COLO829 (cell line): ENCODE data around the gene CSDE1.

Source experiments
- DNase-seq: peaks from one replicate; pipeline ENCODE4 v3.0.0; 2012; ENCODE audit warnings: low spot score

The CSDE1 gene

DNA sequence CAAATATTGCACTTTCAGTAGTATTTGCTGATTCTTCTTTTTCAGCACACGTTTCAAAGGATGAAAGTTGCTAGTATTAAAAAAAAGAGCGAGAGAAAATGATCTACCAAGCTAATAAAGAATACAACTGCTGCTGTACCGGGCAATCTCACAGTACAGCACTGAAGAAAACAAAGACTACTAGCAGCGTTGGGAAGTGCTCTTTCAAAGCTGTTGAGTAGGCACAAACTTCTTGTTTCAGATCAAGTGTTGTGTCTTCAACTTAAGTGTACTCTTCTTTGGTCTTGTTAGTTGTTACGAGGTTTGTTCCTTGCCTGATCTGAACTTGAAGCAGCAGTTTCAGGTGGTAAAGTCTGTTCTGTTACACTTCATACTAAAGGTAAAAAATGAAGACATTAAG, 7.9 kb downstream of the CSDE1 start:
- DNase-seq, result no peak

DNA sequence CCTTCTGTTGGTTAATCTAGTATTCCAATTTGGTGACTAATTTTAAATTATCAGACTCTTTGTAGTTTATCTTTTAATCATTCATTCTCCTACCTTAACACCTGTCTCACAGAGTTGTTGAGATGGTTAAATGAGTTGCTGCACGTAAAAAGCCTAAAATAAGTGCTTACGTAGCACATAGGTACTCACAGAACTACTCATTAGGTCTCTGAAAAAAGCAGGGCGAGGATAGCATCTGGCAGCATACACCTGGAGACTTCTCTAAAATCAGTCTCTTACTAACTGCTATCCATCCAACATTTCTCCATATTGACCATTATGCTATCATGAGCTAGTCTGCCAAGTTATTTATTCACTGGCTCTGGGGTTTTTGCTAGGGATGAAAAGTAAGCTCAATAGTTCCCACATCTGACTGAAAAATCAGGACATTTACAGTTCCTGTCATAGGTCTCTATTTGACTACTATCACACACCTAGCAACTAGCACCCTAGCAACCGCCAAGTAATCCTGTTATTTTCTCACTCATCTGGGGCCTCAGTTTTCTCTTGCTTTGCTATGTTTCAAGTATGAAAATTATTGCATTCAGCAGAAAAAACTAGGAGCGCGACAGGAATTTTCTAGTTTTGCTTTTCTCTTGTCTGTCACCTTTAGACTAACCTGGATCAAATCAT, 11.2 kb downstream of the CSDE1 start:
- no peak for DNase-seq

DNA sequence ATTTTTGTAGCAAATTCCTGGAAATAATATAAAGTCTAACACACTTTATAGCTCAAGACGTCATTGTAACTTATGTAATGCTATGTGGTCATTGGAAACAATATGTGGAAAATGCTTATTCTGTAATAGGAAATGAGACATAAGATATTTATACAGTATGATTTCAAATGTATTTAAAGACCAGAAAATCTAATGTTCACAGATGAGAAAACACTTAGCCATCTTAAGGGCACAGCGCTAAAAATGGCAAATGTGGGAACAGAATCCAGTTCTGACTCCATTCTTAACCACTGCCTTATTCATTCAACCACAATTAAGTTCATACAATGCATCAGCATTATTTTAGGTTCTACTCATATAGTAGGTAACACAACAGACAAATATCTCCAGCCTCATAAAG, 12.5 kb downstream of the CSDE1 start:
- DNase-seq, result no peak

DNA sequence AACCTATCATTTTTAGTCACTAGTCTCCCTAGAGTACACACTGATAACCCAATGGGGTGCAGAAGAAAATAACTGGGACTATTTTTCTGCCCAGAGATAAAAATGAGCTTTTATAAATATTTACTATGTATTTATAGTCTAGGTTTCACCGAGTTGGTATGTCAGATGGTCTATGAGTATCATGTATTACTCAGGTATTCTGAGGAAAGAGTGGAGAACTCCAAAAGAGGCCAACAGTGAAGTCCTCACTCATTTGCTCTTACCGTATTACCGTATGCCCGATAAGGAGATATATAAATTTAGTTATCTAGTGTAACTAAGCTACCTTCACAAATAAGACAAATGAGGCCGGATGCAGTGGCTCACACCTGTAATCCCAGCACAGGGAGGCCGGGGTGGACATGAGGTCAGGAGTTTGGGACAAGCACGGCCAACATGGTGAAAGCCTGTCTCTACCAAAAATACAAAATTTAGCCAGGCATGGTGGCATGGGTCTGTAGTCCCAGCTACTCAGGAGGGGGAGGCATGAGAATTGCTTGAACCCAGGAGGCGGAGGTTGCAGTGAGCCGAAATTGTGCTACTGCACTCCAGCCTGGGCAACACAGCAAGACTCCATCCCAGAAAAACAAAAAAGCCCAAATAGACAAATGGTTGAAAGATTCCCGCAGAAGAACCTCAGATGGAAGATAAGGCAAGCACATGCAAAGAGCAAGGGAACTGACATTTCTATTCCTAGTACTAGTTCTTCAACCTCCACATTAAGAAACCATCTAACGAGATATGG, 15.6 kb downstream of the CSDE1 start:
- DNase-seq, result no peak

DNA sequence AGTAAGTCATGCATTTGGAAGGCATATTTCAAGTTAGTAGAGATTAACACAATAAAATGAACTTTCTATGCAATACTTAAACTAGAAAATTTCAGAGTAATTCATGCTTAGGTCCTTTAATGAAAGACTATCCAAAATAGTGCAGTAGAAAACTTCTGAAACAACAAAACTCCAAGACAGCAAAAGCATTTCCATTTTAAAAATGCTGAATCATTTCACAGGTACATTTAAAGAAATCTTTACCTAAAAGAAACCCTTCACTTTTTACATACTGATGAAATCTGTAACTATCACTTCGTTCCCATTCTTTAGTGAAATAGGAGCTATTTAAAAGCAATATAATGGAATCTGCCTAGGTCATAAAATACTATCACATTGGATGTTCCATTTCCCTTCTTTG, 17.5 kb downstream of the CSDE1 start:
- no peak for DNase-seq

DNA sequence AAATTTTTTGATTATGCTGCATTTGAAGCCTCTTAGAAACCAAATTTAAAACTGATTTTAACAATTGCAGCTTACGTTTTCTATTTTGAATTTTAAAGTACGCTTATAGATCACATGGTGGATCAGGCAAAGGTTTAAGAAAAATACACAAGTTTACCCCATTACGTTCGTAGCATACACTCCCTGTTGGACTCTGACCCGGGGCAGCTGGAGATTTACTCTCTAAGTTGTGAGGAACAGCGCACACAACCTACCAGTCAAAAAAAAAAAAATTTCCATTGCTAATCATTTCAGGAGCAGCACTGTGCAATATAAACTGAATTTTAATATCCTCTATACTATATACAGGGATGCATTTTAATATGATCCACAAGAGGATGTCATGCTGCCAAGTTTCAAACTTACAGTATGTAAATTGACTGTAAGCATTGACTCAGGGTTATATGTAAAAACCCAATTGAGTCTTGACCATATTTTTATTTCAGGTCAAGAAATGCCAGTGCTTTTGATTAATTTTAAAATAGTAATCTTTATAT, 20.4 kb downstream of the CSDE1 start:
- DNase-seq, result no peak

DNA sequence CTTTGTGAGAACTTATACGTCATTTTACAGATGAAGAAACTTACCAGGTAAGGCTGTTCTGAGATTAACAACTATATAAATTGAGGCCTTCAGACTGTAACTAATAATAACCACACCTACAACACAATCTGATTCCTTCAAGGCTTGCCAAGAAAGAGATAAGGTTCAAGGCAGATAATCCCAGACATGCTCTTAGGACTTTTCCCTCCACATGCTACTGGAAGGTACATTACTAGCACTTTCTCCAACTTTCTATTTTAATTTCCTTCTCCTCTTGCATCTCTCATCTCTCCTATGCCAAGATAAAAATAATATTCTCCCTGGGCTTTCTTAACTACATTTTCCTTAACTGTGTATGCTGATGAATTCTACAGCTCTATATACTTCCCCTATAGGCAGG, 22.3 kb downstream of the CSDE1 start:
- no peak for DNase-seq

DNA sequence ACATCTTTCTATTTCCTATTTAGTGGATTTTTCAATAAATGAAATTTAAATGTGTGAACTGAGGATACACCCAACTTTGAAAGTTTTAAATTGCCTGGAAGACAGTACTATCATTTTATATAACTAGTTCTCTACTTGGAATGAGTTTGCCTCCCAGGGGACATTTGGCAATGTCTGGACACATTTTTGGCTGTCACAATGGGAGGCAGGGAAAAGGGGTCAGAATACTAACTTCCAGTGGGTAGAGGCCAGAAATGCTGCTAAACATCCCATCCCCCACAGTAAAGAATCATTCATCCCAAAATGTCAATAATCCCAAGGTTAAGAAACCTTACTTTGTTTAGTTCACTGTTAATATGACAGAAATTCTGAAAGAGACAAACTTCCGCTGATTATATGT, 28.0 kb downstream of the CSDE1 start:
- DNase-seq, result no peak

DNA sequence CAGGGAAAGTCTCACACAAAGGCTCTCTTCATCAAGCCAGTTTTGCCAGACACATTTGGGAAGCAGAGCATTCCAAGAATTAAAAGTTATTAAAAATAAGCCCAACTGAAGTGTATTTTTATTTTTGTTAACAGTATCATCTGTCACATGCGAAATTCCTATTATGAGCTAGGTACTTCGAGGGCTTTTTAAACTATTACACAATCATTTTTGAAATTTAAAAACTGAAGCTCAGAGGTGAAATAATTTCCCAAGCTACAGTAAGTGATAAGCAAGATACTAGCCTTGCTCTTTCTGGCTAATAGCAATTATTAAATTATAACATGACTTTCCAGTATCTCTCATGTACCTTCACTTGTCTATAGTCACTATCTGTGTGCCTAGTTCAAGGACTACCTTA, 29.2 kb downstream of the CSDE1 start:
- no peak for DNase-seq

DNA sequence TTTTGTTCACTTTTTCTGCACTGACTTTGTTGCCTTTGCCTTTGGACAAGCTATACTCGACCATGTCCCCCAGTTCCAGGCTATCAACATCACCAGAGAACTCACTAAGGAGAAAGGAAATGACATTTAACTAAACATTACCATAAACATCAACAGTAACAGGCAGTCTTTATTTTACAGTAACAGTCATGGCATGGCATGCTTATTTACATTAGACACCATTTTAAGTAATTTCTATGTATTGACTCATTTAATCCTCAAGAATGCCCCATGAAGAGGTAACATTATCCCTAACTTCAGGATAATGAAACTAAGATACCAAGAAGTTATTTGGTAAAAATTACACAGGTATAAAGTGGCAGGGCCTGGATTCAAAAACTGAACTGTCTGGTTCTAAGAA, 32.6 kb downstream of the CSDE1 start:
- no peak for DNase-seq

DNA sequence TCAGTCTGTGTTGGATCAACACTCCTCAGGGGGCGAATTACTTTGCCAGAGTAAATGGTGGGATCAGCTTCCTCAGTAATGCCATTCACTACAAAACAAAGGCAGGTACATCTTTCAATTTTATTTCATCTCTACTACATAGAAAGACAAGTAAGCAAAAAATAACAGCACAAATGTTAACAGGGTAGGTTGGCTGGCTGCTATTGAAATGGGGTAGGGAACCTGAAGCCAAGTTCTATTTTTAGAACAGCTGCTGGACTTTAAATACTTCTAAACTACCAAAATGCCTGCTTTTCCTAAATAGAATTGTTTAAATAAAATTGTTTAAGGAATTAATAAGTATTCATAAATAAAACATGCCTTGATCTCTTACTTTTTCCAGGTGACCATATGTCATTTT, 33.9 kb downstream of the CSDE1 start:
- DNase-seq, result no peak

DNA sequence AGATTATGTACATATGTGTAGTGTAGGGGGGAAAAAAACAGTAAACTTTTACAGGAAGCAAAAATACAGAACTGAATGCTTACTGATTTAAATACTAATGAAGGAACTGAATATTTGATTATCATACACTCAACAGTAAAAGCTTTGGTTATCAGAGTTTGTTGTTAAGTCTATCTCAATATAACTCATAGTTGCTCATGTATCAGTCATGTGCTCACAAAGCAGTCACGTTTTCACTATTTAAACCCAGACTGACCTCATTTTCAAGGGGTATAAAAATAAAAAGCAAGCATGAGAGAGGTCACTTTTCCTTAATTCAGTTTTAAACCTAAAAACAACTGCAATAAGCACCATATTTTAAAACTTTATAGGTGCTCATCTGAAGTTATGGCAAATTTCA, 34.3 kb downstream of the CSDE1 start:
- DNase-seq, result no peak

DNA sequence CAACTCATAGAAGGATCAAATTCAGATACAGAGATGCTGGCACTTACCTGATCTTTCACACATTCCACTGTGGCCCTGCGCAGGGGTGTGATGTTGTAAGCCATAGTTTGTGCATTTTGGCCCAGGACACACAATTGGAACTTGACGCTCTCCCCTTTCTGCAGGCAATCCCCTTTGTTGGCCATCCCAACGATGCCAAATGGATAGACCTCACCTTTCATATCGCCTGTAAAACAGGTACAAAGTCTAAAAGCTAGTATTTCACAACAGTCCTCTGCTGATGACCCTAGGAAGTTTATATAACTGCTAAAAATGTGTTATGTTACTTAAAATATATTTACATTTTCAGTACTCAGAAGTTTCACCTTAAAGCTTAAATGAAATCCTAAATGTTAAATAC, 37.3 kb downstream of the CSDE1 start:
- no peak for DNase-seq

DNA sequence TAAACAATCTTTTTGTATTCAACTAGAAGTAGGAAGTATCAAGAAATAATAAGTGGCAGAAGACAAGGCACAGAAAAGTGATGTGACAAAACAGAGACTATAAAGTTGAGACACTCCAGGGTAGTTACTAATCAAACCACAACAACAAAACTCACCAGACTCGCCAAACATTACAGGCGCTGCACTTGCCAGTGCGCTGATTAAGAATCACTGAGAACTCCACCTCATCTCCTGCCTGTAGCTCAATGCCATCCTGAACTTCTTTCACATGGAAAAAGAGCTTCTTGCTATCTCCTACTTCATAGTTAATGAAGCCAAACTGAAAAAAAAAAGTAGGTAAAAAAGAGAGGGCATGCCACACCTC, 38.4 kb downstream of the CSDE1 start:
- DNase-seq, result no peak

DNA sequence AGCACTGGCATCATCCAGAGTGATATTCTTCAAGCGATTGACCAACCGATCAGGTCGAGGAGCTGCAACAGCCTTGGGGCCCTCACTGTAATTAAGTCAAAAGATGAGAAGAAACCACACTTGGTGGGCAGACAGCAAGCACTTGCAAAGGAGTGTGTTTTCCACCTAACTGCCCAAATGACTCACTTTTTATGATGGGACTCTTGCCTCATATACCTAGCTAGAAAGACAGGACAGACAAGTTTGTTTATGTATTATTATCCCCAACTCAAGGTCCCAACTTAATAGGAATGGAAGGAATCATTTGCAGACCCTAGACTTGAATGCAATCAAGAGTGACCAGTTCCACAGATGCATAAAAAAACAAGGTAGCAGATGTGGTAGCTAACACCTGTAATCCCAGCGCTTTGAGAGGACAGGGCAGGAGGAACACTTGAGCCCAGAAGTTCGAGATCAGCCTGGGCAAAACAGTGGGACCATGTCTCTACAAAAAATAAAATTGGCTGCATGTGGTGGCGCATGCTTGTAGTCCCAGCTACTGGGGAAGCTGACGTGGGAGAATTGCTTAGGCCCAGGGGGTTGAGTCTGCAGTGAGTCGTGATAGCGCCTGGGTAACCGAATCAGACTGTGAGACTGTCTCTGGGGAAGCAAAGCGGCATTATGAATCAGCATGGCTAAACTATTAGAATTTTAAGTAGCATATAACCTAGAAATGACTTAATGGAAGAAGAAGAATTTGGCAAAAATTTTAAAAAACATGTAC, 38.9 kb downstream of the CSDE1 start:
- DNase-seq, result no peak

DNA sequence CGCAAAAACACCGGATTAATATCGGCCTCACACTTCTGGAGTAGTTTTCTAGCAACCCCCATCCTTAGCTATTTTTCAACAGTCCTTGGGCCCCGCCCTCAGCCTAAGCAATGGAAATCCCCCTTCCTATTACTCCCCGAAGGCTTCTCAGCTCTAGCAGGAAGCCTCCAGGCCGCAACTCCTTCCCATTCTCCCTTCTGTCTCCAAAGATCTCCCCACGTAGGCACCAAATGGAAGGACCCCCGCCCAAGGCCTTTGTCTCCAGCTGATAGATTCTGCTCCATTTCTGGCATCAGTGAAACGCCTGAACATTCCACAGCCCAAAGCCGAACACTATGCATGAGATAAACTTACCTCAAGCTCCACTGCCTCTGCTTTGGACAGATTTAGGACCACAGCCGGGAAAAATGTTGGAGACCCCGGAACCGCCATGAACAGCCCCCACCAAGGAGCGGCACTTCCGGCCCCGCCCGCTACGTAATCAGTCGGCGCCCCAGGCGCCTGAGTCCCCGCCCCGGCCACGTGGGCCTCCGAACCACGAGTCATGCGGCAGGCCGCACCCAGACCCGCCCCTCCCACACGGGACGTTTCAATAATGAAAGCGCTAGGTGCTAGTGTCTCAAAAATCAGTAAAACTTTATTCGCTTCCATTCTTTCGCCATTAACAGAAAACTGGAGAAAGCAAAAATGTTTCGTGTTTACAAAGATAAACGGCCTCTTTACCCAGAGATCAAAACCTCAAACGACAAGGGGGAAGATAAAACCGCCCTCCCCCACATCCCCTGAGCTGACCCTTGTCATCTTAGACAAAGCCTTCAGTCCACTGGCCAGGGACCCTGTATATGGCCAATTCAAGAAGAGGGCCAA, 41.2 kb downstream of the CSDE1 start, which contains the start of gene NRAS:
Gene NRAS, minus strand, starts transcription at position 468 of the 867 bp plus-strand sequence. CDS start 611 bp downstream, outside the sequence.
- peak; percentile 76 for DNase-seq

DNA sequence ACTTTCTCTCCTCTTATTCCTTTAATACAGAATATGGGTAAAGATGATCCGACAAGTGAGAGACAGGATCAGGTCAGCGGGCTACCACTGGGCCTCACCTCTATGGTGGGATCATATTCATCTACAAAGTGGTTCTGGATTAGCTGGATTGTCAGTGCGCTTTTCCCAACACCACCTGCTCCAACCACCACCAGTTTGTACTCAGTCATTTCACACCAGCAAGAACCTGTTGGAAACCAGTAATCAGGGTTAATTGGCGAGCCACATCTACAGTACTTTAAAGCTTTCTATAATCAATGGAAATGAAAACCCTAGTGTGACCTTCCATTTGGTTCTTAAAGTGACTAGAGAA, 41.9 kb downstream of the CSDE1 start:
- no peak for DNase-seq

DNA sequence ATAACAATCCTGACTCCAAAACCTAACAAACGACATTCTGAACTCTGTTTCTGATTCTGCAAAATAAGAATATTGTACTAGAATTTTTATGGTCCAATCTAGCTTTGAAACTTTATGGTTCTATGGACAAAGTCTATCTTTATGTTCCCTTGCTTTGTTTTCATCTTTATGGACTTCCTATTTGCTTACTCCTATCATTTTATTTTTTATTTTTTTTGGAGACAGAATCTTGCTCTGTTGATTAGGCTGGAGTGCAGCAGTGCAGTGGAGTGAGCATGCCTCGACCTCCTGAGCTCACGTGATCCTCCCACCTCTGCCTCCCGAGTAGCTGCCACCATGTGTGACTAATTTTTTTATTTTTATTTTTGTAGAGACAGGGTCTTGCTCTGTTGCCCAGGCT, 44.8 kb downstream of the CSDE1 start:
- no peak for DNase-seq

DNA sequence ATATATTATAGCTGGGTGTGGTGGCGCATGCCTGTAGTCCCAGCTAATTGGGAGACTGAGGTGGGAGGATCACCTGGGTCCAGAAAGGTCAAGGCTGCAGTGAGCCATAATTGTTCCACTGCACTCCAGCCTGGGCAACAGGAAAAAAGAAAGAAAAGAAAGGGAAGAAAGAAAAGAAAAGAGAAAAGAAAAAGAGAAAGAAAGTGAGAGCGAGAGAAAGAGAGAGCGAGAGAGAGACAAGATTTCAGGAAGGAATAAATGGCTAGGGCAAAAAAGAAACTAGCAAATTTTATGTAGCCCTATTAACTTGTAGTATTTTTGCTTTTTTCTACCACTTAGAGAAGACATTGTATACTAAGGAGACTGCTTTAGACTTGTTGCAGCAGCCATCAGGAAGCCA, 47.4 kb downstream of the CSDE1 start:
- no peak for DNase-seq

DNA sequence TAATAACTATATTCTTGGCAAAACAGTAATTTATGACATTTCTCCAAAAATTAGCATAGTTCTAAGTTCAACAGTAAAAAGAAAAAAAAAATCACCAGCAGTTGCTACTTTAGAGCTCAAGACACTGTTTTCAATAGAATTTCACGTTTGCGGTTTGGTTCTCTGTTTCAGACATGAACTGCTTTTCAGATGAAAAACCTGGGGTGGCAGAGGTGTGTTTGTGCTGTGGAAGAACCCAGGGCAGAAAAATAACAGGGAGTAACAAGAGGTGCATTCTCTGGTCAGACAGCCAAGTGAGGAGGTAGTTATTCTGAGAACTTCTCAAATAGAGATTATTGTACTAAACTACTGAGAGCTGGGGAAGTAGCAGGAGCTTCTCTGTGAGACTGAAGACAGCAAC, 50.2 kb downstream of the CSDE1 start:
- DNase-seq, result no peak

DNA sequence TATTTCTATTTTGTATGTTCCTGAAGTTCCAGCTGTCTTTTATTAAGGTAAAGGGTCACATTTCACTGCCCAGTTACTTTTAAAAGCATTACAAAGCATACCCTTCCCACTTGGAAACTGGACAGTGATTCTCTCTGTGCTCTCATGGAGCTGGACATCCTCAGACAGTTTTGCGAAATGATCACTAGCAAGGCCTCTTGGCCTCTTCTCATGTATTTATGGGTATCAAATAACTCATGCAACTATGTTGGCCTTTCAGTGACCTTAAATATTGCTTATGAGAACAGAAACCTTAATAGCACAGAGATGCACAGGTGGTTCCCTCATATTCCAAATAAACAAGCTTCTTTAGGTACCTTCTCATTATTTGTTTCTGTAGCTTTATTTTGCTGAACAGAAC, 54.5 kb downstream of the CSDE1 start:
- DNase-seq, result no peak

DNA sequence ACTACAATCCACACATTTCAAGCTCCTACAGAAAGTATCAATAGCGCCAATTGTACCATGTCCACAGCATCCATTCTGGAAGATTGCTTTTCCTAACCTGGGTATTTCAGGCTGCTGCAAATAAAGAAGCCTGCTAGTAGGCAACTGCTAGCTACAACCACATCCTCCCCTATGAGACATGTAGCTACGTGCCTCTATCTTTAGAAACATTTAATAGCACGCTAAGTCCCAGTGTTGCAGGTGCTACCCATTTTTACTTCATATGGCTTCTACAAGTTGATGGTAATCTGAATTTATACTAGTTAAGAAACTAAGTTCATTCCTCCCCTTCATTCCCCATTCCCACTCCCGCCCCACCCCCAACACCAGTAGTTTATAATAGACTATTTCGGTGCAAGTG, 55.0 kb downstream of the CSDE1 start:
- DNase-seq, result no peak
